GM12873 (cell line): ENCODE measurements around the gene GAP43.

Source experiments
- CTCF ChIP-seq: IDR thresholded peaks from 2 replicates; pipeline ENCODE4 v1.5.1; 2012; ENCODE audit warnings: low read depth, mild to moderate bottlenecking, moderate library complexity, low read length, control low read depth; ENCODE audit not compliant: insufficient read depth; ENCODE audit errors: missing control alignments

GAP43 gene

GRCh38 chr3:115638241-115638640 is 14.9 kb downstream of the GAP43 start:
- TF ChIP-seq CTCF = no peak

GRCh38 chr3:115638991-115639390 is 15.7 kb downstream of the GAP43 start:
- TF ChIP-seq CTCF = no peak

- TF ChIP-seq CTCF = no peak
These were observed 21.1 kb downstream of the GAP43 start for GRCh38 chr3:115644391-115644790.

GRCh38 chr3:115646027-115646690 is 22.8 kb downstream of the GAP43 start:
- no peak for TF ChIP-seq CTCF

- TF ChIP-seq CTCF = no peak
These were observed 25.2 kb downstream of the GAP43 start for GRCh38 chr3:115648559-115648958.

GRCh38 chr3:115651087-115651486 is 27.8 kb downstream of the GAP43 start:
- no peak for TF ChIP-seq CTCF

- TF ChIP-seq CTCF = no peak
These were observed 28.3 kb downstream of the GAP43 start for GRCh38 chr3:115651599-115651998.
